Sigmoid colon (tissue), 7 donors: ENCODE data around the gene STAG3. TPM values are rescaled to one million over a fixed set of nuclear protein-coding genes. Genes with fewer than 3 reads are reported as not detected.
"Not testable (repeated sequence)": the region's sequence is repeated elsewhere in the genome, so short reads cannot be mapped to it uniquely, and the experiment has no call there.

Experiments
- DNase-seq: peaks from one replicate; pipeline ENCODE4 v3.0.0-alpha.2; 2019
- H3K27ac ChIP-seq, 4 donors: fragments of 200-600 bp; sonication (generic); one replicate each; pipeline ENCODE4 v1.5.1; 2016 to 2019; ENCODE audit warnings: mild to moderate bottlenecking in 1 of 4
- H3K27me3 ChIP-seq, 3 donors: fragments of 200-600 bp; sonication (generic); one replicate each; pipeline ENCODE4 v1.5.1; 2019; ENCODE audit warnings: mild to moderate bottlenecking in 1 of 3
- H3K36me3 ChIP-seq, 4 donors: fragments of 200-600 bp; sonication (generic); one replicate each; pipeline ENCODE4 v1.5.1; 2016 to 2019
- H3K4me1 ChIP-seq, 4 donors: fragments of 200-600 bp; sonication (generic); one replicate each; pipeline ENCODE4 v1.5.1; 2017 to 2019
- H3K4me3 ChIP-seq, 4 donors: fragments of 200-600 bp; sonication (generic); one replicate each; pipeline ENCODE4 v1.5.1; 2017 to 2019; ENCODE audit warnings: mild to moderate bottlenecking in 2 of 4, moderate library complexity in 1 of 4
- H3K9me3 ChIP-seq, 4 donors: fragments of 200-600 bp in 3 of 4; sonication (generic) in 3 of 4; one replicate each; pipeline versions ENCODE4 v1.5.1 to v1.6.1; 2013 to 2019
- CTCF ChIP-seq, 4 experiments: fragments of 450-650 bp in 3 of 4; fragments of 200-600 bp in 1 of 4; IDR thresholded peaks; one replicate each; pipeline ENCODE4 v1.5.1; 2016 to 2019; ENCODE audit warnings: antibody characterized with exemption in 4 of 4, mild to moderate bottlenecking in 3 of 4, moderate library complexity in 2 of 4
- EP300 ChIP-seq, 4 donors: sonication (generic); formaldehyde crosslinking; IDR thresholded peaks; one replicate each; pipeline ENCODE4 v1.6.1; 2017; ENCODE audit warnings: antibody characterized with exemption in 4 of 4
- POLR2A ChIP-seq, 2 donors: fragments of 450-650 bp; IDR thresholded peaks; one replicate each; pipeline ENCODE4 v1.6.1; 2016; ENCODE audit warnings: antibody characterized with exemption in 2 of 2, mild to moderate bottlenecking in 2 of 2, moderate library complexity in 2 of 2
- POLR2AphosphoS5 ChIP-seq, 4 donors: sonication (generic); formaldehyde crosslinking; IDR thresholded peaks; one replicate each; pipeline ENCODE4 v1.6.1; 2017; ENCODE audit warnings: antibody characterized with exemption in 4 of 4
- WGBS, 2 donors: extraction: QIAGEN DNeasy Blood & Tissue Kit; methylation state at CpG; one replicate each; pipeline ENCODE4 v1.1.7; 2013; 5-methylcytosine and 5-hydroxymethylcytosine counted together
- intact Hi-C: fragments of 100-400 bp; cut with DNase I; formaldehyde crosslinking; loops from one replicate; pipeline ENCODE4 v1.15.1; 2023
- polyA plus RNA-seq, 3 donors: library from polyadenylated mRNA; stranded (reverse); fragments of 200-250 nt; gene quantifications; one replicate each; pipeline ENCODE4 v1.2.3, GENCODE V29; 2013
- total RNA-seq, 4 donors: library from RNA; depleted of rRNA; stranded (reverse); fragments of >200 nt; gene quantifications; one replicate each; pipeline ENCODE4 v1.1.0, GENCODE V29; 2016
- donor health status: healthy with polysubstance abuse.
- donor health status: Bipolar disorder and iron deficiency.
- donor health status: healthy.

Gene STAG3
- total and polyA plus RNA-seq, 7 donors = 0.14 to 32.6 (median 0.92) TPM; not detected in 2

- no peak for DNase-seq
- peaks cover 0 to 21% (median 13%) of the 10 kb centered on the region in 3 donors for H3K27me3 ChIP-seq
- H3K36me3 ChIP-seq = no peaks in the 10 kb centered on the region
- TF ChIP-seq EP300 (IDR thresholded peaks at IDR 0.05) (no peak), POLR2A (IDR thresholded peaks at IDR 0.05) (no peak), POLR2AphosphoS5 (IDR thresholded peaks at IDR 0.05) (no peak), CTCF (IDR thresholded peaks at IDR 0.05) (no peak)
- peaks cover 0 to 35% (median 24%) of the 10 kb centered on the region in 4 donors for H3K4me1 ChIP-seq
- intact Hi-C loops = no loop called here
- H3K4me3 ChIP-seq = no peak overlapping the region
- H3K9me3 ChIP-seq = no peaks in the 10 kb centered on the region
- 83 to 91% methylated on average over 11 of the region's 11 CpGs for WGBS, 2 donors
- H3K27ac ChIP-seq = no peak overlapping the region
These were observed 3.8 kb upstream of the STAG3 start for GRCh38 chr7:100173806-100174495.

GRCh38 chr7:100174582-100174981, 3.1 kb upstream of the STAG3 start:
- H3K36me3 ChIP-seq = no peaks in the 10 kb centered on the region
- peaks cover 0 to 21% (median 13%) of the 10 kb centered on the region in 3 donors for H3K27me3 ChIP-seq
- H3K27ac ChIP-seq = no peak overlapping the region
- H3K4me3 ChIP-seq = no peak overlapping the region
- peaks cover 0 to 29% (median 21%) of the 10 kb centered on the region in 4 donors for H3K4me1 ChIP-seq
- intact Hi-C loops = no loop called here
- WGBS, 2 donors = 93 to 94% methylated on average over 5 of the region's 5 CpGs
- no peaks in the 10 kb centered on the region for H3K9me3 ChIP-seq
- no peak for DNase-seq
- TF ChIP-seq POLR2A (IDR thresholded peaks at IDR 0.05) (no peak), CTCF (IDR thresholded peaks at IDR 0.05) (no peak), EP300 (IDR thresholded peaks at IDR 0.05) (no peak), POLR2AphosphoS5 (IDR thresholded peaks at IDR 0.05) (no peak)

GRCh38 chr7:100175296-100175935, 2.3 kb upstream of the STAG3 start:
- peaks cover 0 to 28% (median 21%) of the 10 kb centered on the region in 4 donors for H3K4me1 ChIP-seq
- no peak for TF ChIP-seq EP300 (IDR thresholded peaks at IDR 0.05)
- no peak for TF ChIP-seq POLR2A (IDR thresholded peaks at IDR 0.05)
- TF ChIP-seq CTCF (IDR thresholded peaks at IDR 0.05) = no peak
- TF ChIP-seq POLR2AphosphoS5 (IDR thresholded peaks at IDR 0.05) = no peak
- no peak overlapping the region for H3K27ac ChIP-seq
- no peaks in the 10 kb centered on the region for H3K36me3 ChIP-seq
- peaks cover 0 to 18% (median 13%) of the 10 kb centered on the region in 3 donors for H3K27me3 ChIP-seq
- no peaks in the 10 kb centered on the region for H3K9me3 ChIP-seq
- intact Hi-C loops = no loop called here
- WGBS, 2 donors = 94 to 97% methylated on average over 14 of the region's 14 CpGs
- H3K4me3 ChIP-seq = no peak overlapping the region
- DNase-seq = no peak

GRCh38 chr7:100176096-100177044, 1.3 kb upstream of the STAG3 start:
- H3K27me3 ChIP-seq = peaks cover 0 to 11% (median 8%) of the 10 kb centered on the region in 3 donors
- intact Hi-C loops = no loop called here
- peak overlapping the region; percentile 51 to 71 (median 52) for H3K27ac ChIP-seq
- H3K36me3 ChIP-seq = no peaks in the 10 kb centered on the region
- peaks cover 0 to 22% (median 17%) of the 10 kb centered on the region in 4 donors for H3K4me1 ChIP-seq
- TF ChIP-seq POLR2A (IDR thresholded peaks at IDR 0.05) (no peak), POLR2AphosphoS5 (IDR thresholded peaks at IDR 0.05) (no peak), EP300 (IDR thresholded peaks at IDR 0.05) (no peak), CTCF (IDR thresholded peaks at IDR 0.05) (no peak)
- WGBS, 2 donors = 50 to 57% methylated on average over 14 of the region's 14 CpGs
- DNase-seq = no peak
- no peaks in the 10 kb centered on the region for H3K9me3 ChIP-seq
- H3K4me3 ChIP-seq = peak overlapping the region; percentile 17 to 50 (median 44)

GRCh38 chr7:100180084-100180483, 2.4 kb downstream of the STAG3 start:
- H3K27ac ChIP-seq, DNase-seq, H3K36me3 ChIP-seq, H3K4me3 ChIP-seq, H3K27me3 ChIP-seq, intact Hi-C loops, H3K9me3 ChIP-seq: not testable (repeated sequence)
- H3K4me1 ChIP-seq = peaks cover 0 to 15% (median 9%) of the 10 kb centered on the region in 4 donors
- WGBS, 2 donors = 91 to 96% methylated on average over 3 of the region's 3 CpGs

DNA sequence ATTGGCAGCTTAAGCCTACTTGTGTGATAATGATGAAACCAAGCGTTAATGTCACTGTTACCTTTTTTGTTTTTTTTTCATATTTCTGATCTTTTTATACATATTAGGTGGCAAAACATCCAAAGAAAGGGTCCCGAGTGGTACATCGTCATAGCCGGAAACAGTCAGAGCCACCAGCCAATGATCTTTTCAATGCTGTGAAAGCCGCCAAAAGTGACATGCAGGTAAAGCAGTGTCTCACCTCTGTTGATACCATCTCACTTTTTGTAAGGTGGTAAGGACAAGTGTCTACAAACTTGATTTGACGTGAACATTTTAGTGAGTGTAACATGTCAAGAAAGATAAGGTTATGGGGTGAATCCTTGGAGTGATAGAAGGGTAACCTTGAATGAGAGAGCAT, 4.9 kb downstream of the STAG3 start:
- DNase-seq, H3K4me1 ChIP-seq, H3K27ac ChIP-seq, intact Hi-C loops, H3K4me3 ChIP-seq, H3K9me3 ChIP-seq, H3K27me3 ChIP-seq, H3K36me3 ChIP-seq: not testable (repeated sequence)
- WGBS, 2 donors = 72 to 88% methylated on average over 6 of the region's 6 CpGs

DNA sequence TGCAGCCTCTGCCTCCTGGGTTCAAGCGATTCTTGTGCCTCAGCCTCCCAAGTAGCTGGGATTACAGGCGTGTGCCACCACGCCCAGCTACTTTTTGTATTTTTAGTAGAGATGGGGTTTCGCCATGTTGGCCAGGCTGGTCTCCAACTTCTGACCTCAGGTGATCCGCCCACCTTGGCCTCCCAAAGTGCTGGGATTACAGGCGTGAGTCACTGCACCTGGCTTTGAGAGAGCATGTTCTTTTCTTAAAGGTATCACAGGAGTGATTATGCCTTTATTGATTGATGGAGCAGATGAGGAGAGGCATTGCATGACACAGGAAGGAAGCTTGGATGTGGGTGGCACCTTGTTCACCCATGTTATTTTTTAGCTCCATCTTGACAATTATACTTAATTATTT, 5.4 kb downstream of the STAG3 start:
- WGBS, 2 donors = 69 to 86% methylated on average over 6 of the region's 6 CpGs
- H3K4me3 ChIP-seq, H3K4me1 ChIP-seq, H3K9me3 ChIP-seq, H3K36me3 ChIP-seq, H3K27me3 ChIP-seq, DNase-seq, H3K27ac ChIP-seq, intact Hi-C loops: not testable (repeated sequence)
